ENCODE data around the gene SVBP.
A peak's percentile ranks its signal among the peaks of the same experiment; 100 is the strongest.
"Not testable (repeated sequence)": the region's sequence is repeated elsewhere in the genome, so short reads cannot be mapped to it uniquely, and the experiment has no call there.

SVBP gene

DNA sequence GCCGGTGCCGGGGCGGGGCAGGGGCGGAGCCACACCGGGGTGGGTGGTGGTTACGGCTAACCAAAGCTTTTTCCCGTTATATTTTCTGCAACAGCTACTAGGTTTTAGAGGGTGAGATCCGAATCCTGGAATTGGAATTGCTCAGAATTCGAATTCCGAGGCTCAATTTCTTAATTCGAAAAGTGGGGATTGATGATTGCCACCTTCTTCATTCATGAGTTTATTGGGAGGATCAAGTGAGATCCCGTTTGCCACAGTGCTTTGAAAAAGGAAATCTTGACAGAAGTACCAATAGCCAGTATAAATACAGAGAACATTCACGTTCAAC lies 207 bp upstream of the SVBP start:
- H3K9ac ChIP-seq (ENCODE audit: low read length), result no peak overlapping the region
- H3K27ac ChIP-seq (ENCODE audit: low read depth, low read length), result peak overlapping the region; percentile 95
- peaks cover 2% of the 10 kb centered on the region for H3K36me3 ChIP-seq (ENCODE audit: control insufficient read depth, insufficient read depth, low read length)
- H3K4me3 ChIP-seq (ENCODE audit: low read length), result peak overlapping the region; percentile 60
- H3K27me3 ChIP-seq (ENCODE audit: control insufficient read depth, insufficient read depth, low read length), result no peaks in the 10 kb centered on the region
- H3K4me1 ChIP-seq (ENCODE audit: control insufficient read depth, insufficient read depth, low read length), result peaks cover 5% of the 10 kb centered on the region

DNA sequence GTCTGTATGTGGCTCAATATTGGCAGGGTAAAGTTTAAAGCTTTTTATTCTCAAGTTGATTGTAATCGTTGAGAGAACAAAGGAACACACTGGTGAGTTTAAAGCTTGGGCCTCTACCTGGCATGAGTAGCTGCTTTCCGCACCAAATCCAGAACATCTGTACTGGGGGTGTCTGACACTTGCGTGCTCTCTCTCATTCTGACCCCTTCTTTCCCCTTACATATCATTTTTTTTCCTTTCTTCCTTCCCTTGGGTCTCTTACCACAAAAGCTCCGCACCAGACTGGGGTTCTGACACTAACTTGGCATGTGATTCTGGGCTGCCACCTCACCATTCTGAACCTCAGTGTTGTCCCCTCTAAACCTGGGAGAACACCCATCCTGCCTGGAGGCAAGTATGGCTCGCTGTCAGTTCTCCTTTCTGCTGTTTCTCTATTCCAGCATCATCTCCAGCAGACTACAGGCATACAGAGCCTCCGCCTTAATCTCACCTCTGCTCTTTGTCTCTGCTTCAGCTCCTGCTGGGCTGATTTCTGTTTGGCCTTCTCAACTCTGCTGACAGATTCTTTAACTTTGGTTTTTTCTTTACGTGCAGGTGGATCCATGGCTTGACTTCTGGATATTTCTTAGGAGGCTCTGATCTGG lies 1.1 kb downstream of the SVBP start:
- Histone ChIP-seq H3K27me3 (ENCODE audit: control insufficient read depth, insufficient read depth, low read length) (no peaks in the 10 kb centered on the region), H3K4me1 (ENCODE audit: control insufficient read depth, insufficient read depth, low read length) (peaks cover 5% of the 10 kb centered on the region), H3K4me3 (ENCODE audit: low read length) (peak overlapping the region; percentile 85), H3K9ac (ENCODE audit: low read length) (peak overlapping the region; percentile 52), H3K27ac (ENCODE audit: low read depth, low read length) (peak overlapping the region; percentile 95), H3K36me3 (ENCODE audit: control insufficient read depth, insufficient read depth, low read length) (peaks cover 2% of the 10 kb centered on the region)

GRCh38 chr1:42814815-42815214 lies 2.4 kb downstream of the SVBP start:
- not testable (repeated sequence) for H3K4me3 ChIP-seq (ENCODE audit: low read length); H3K9ac ChIP-seq (ENCODE audit: low read length); H3K36me3 ChIP-seq (ENCODE audit: control insufficient read depth, insufficient read depth, low read length); H3K27ac ChIP-seq (ENCODE audit: low read depth, low read length); H3K27me3 ChIP-seq (ENCODE audit: control insufficient read depth, insufficient read depth, low read length); H3K4me1 ChIP-seq (ENCODE audit: control insufficient read depth, insufficient read depth, low read length)

- Histone ChIP-seq H3K36me3 (ENCODE audit: control insufficient read depth, insufficient read depth, low read length) (no peaks in the 10 kb centered on the region), H3K4me1 (ENCODE audit: control insufficient read depth, insufficient read depth, low read length) (no peaks in the 10 kb centered on the region), H3K27ac (ENCODE audit: low read depth, low read length) (no peak overlapping the region), H3K9ac (ENCODE audit: low read length) (no peak overlapping the region), H3K27me3 (ENCODE audit: control insufficient read depth, insufficient read depth, low read length) (no peaks in the 10 kb centered on the region), H3K4me3 (ENCODE audit: low read length) (no peak overlapping the region)
Observed at GRCh38 chr1:42807056-42807668, 10.0 kb downstream of the SVBP start.

DNA sequence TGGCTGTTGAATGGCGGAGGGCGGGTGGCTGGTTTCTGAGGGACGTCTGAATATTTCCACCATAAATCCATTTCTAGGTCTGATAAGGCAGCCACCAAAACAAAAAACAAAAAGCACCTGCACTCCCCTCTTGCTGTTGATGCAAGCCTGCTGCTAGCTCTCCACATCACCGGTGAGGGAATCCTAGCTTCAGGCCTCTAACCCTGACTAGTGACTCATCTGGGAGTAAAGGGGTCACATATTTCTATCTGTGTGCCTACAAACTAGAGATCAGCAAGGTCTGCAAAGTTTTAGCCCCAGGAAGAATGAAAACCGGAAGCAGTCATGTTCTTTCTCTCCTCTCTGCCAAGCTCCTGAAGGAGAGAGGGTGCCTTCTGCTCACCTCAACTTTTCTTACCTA lies 10.6 kb downstream of the SVBP start:
- no peak overlapping the region for H3K27ac ChIP-seq (ENCODE audit: low read depth, low read length)
- H3K9ac ChIP-seq (ENCODE audit: low read length), result no peak overlapping the region
- no peaks in the 10 kb centered on the region for H3K4me1 ChIP-seq (ENCODE audit: control insufficient read depth, insufficient read depth, low read length)

GRCh38 chr1:42806171-42806570 lies 11.0 kb downstream of the SVBP start:
- no peak overlapping the region for H3K27ac ChIP-seq (ENCODE audit: low read depth, low read length)
- H3K36me3 ChIP-seq (ENCODE audit: control insufficient read depth, insufficient read depth, low read length), result no peaks in the 10 kb centered on the region
- no peaks in the 10 kb centered on the region for H3K27me3 ChIP-seq (ENCODE audit: control insufficient read depth, insufficient read depth, low read length)
- no peak overlapping the region for H3K4me3 ChIP-seq (ENCODE audit: low read length)
- H3K4me1 ChIP-seq (ENCODE audit: control insufficient read depth, insufficient read depth, low read length), result no peaks in the 10 kb centered on the region
- no peak overlapping the region for H3K9ac ChIP-seq (ENCODE audit: low read length)

More for the DNA sequence above, 10.6 kb downstream of the SVBP start:
- Histone ChIP-seq H3K36me3 (ENCODE audit: control insufficient read depth, insufficient read depth, low read length) (no peaks in the 10 kb centered on the region), H3K4me3 (ENCODE audit: low read length) (no peak overlapping the region), H3K27me3 (ENCODE audit: control insufficient read depth, insufficient read depth, low read length) (no peaks in the 10 kb centered on the region)

GRCh38 chr1:42801832-42802473 lies 15.2 kb downstream of the SVBP start:
- H3K27ac ChIP-seq (ENCODE audit: low read depth, low read length), result no peak overlapping the region
- no peak overlapping the region for H3K4me3 ChIP-seq (ENCODE audit: low read length)
- no peaks in the 10 kb centered on the region for H3K36me3 ChIP-seq (ENCODE audit: control insufficient read depth, insufficient read depth, low read length)
- H3K27me3 ChIP-seq (ENCODE audit: control insufficient read depth, insufficient read depth, low read length), result no peaks in the 10 kb centered on the region
- H3K9ac ChIP-seq (ENCODE audit: low read length), result no peak overlapping the region
- H3K4me1 ChIP-seq (ENCODE audit: control insufficient read depth, insufficient read depth, low read length), result no peaks in the 10 kb centered on the region

- Histone ChIP-seq H3K36me3 (ENCODE audit: control insufficient read depth, insufficient read depth, low read length) (no peaks in the 10 kb centered on the region), H3K9ac (ENCODE audit: low read length) (no peak overlapping the region), H3K4me1 (ENCODE audit: control insufficient read depth, insufficient read depth, low read length) (no peaks in the 10 kb centered on the region), H3K4me3 (ENCODE audit: low read length) (no peak overlapping the region), H3K27me3 (ENCODE audit: control insufficient read depth, insufficient read depth, low read length) (no peaks in the 10 kb centered on the region), H3K27ac (ENCODE audit: low read depth, low read length) (no peak overlapping the region)
Observed at GRCh38 chr1:42797979-42798378, 19.2 kb downstream of the SVBP start.

GRCh38 chr1:42797414-42797813 lies 19.8 kb downstream of the SVBP start:
- no peaks in the 10 kb centered on the region for H3K4me1 ChIP-seq (ENCODE audit: control insufficient read depth, insufficient read depth, low read length)

GRCh38 chr1:42793824-42794223 lies 23.4 kb downstream of the SVBP start:
- Histone ChIP-seq H3K4me1 (ENCODE audit: control insufficient read depth, insufficient read depth, low read length) (no peaks in the 10 kb centered on the region), H3K4me3 (ENCODE audit: low read length) (no peak overlapping the region), H3K9ac (ENCODE audit: low read length) (no peak overlapping the region), H3K27me3 (ENCODE audit: control insufficient read depth, insufficient read depth, low read length) (no peaks in the 10 kb centered on the region), H3K36me3 (ENCODE audit: control insufficient read depth, insufficient read depth, low read length) (no peaks in the 10 kb centered on the region), H3K27ac (ENCODE audit: low read depth, low read length) (no peak overlapping the region)

More at GRCh38 chr1:42797414-42797813, 19.8 kb downstream of the SVBP start:
- H3K4me3 ChIP-seq (ENCODE audit: low read length), result no peak overlapping the region
- H3K9ac ChIP-seq (ENCODE audit: low read length), result no peak overlapping the region
- no peaks in the 10 kb centered on the region for H3K27me3 ChIP-seq (ENCODE audit: control insufficient read depth, insufficient read depth, low read length)
- H3K27ac ChIP-seq (ENCODE audit: low read depth, low read length), result no peak overlapping the region
- no peaks in the 10 kb centered on the region for H3K36me3 ChIP-seq (ENCODE audit: control insufficient read depth, insufficient read depth, low read length)

GRCh38 chr1:42788021-42788420 lies 29.2 kb downstream of the SVBP start:
- H3K36me3 ChIP-seq (ENCODE audit: control insufficient read depth, insufficient read depth, low read length), result no peaks in the 10 kb centered on the region
- no peak overlapping the region for H3K27ac ChIP-seq (ENCODE audit: low read depth, low read length)
- H3K4me1 ChIP-seq (ENCODE audit: control insufficient read depth, insufficient read depth, low read length), result peaks cover 2% of the 10 kb centered on the region
- H3K27me3 ChIP-seq (ENCODE audit: control insufficient read depth, insufficient read depth, low read length), result no peaks in the 10 kb centered on the region
- no peak overlapping the region for H3K4me3 ChIP-seq (ENCODE audit: low read length)
- no peak overlapping the region for H3K9ac ChIP-seq (ENCODE audit: low read length)

DNA sequence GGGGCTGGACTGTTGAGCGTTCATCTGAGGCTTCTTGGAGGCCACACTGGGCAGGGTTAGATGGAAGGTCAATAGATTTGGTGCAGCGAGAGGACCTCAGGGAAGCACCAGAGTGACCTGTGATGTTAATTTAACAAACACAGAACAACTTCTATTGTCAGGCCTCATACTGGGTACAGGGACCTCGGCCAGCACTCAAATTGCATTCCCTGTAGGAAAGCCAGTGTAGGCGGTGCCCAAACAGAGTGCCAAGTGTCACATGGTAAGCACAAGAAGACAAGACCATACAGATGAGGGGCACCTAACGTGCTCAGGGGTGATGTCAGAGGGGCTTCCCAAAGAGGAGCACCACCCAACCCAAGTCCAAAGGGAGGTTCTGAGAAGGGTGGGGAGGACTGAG lies 31.1 kb downstream of the SVBP start:
- Histone ChIP-seq H3K4me3 (ENCODE audit: low read length) (no peak overlapping the region), H3K9ac (ENCODE audit: low read length) (no peak overlapping the region), H3K27ac (ENCODE audit: low read depth, low read length) (no peak overlapping the region), H3K4me1 (ENCODE audit: control insufficient read depth, insufficient read depth, low read length) (peaks cover 2% of the 10 kb centered on the region), H3K36me3 (ENCODE audit: control insufficient read depth, insufficient read depth, low read length) (peaks cover 2% of the 10 kb centered on the region), H3K27me3 (ENCODE audit: control insufficient read depth, insufficient read depth, low read length) (no peaks in the 10 kb centered on the region)

All from rectal smooth muscle tissue (tissue), 1 donor.